GM23338 (cell line): ENCODE data around the gene CMC2. TPM values are rescaled to one million over a fixed set of nuclear protein-coding genes. Genes with fewer than 3 reads are reported as not detected.

Source experiments
- ATAC-seq: fragments of 200-7000 bp; cut with Tn5 transposase; 3 replicates; pipeline ENCODE4 v1.9.1; 2020
- DNase-seq: peaks from one replicate; pipeline ENCODE4 v3.0.0-alpha.2; 2015; ENCODE audit warnings: low spot score
- H2AFZ ChIP-seq: fragments of 200-600 bp; sonication (generic); 2 replicates; pipeline ENCODE4 v1.8.0; 2016; ENCODE audit warnings: antibody characterized with exemption, mild to moderate bottlenecking, moderate library complexity
- H3F3A ChIP-seq: fragments of 200-600 bp; sonication (generic); replicated peaks from 2 replicates; pipeline ENCODE4 v1.8.0; 2017; ENCODE audit warnings: antibody characterized with exemption, mixed run types, low read depth
- H3K27ac ChIP-seq: fragments of 200-600 bp; sonication (generic); 2 replicates; pipeline ENCODE4 v1.6.1; 2016; ENCODE audit warnings: low read depth
- H3K27me3 ChIP-seq: fragments of 200-600 bp; sonication (generic); 2 replicates; pipeline ENCODE4 v1.8.0; 2016; ENCODE audit warnings: mild to moderate bottlenecking, mixed run types, moderate library complexity; ENCODE audit not compliant: insufficient read depth
- H3K36me3 ChIP-seq: fragments of 200-600 bp; sonication (generic); 2 replicates; pipeline ENCODE4 v1.8.0; 2016; ENCODE audit warnings: mild to moderate bottlenecking; ENCODE audit not compliant: insufficient read depth
- H3K4me1 ChIP-seq: fragments of 200-600 bp; sonication (generic); 2 replicates; pipeline ENCODE4 v1.8.0; 2016; ENCODE audit warnings: mild to moderate bottlenecking, moderate library complexity; ENCODE audit not compliant: insufficient read depth
- H3K4me2 ChIP-seq: fragments of 200-600 bp; sonication (generic); 2 replicates; pipeline ENCODE4 v1.7.1; 2017; ENCODE audit warnings: mixed run types
- H3K4me3 ChIP-seq: fragments of 200-600 bp; sonication (generic); 2 replicates; pipeline ENCODE4 v1.6.1; 2016; ENCODE audit warnings: mixed run types
- H3K79me2 ChIP-seq: fragments of 200-600 bp; sonication (generic); replicated peaks from 2 replicates; pipeline ENCODE4 v1.8.0; 2017; ENCODE audit warnings: mild to moderate bottlenecking; ENCODE audit not compliant: insufficient read depth
- H3K9me2 ChIP-seq: fragments of 200-600 bp; sonication (generic); 2 replicates; pipeline ENCODE4 v1.8.0; 2017; ENCODE audit not compliant: insufficient read depth
- H4K20me1 ChIP-seq: fragments of 200-600 bp; sonication (generic); replicated peaks from 2 replicates; pipeline ENCODE4 v1.8.0; 2017; ENCODE audit warnings: mild to moderate bottlenecking; ENCODE audit not compliant: insufficient read depth
- H3K27ac Mint-ChIP-seq: 2 replicates; pipeline ENCODE4 v1.8.0; 2020; ENCODE audit warnings: inconsistent platforms, mild to moderate bottlenecking, moderate library complexity, mixed read lengths
- H3K27me3 Mint-ChIP-seq: 3 replicates; pipeline ENCODE4 v1.8.0; 2022; ENCODE audit warnings: low read depth, mild to moderate bottlenecking, moderate library complexity, mixed read lengths, inconsistent platforms; ENCODE audit not compliant: insufficient read depth, poor library complexity
- H3K36me3 Mint-ChIP-seq: 3 replicates; pipeline ENCODE4 v1.8.0; 2021; ENCODE audit warnings: low read depth, mild to moderate bottlenecking, inconsistent platforms, moderate library complexity, mixed read lengths
- H3K4me1 Mint-ChIP-seq: 3 replicates; pipeline ENCODE4 v1.8.0; 2020; ENCODE audit warnings: mild to moderate bottlenecking, inconsistent platforms, mixed read lengths
- H3K4me3 Mint-ChIP-seq: 3 replicates; pipeline ENCODE4 v1.8.0; 2021; ENCODE audit warnings: moderate library complexity, mild to moderate bottlenecking, inconsistent platforms, mixed read lengths
- H3K9me3 Mint-ChIP-seq: 3 replicates; pipeline ENCODE4 v1.8.0; 2020; ENCODE audit warnings: moderate library complexity, mild to moderate bottlenecking, inconsistent platforms, mixed read lengths
- CREB1 ChIP-seq: fragments of 250-450 bp; sonication (Bioruptor Pico); IDR thresholded peaks from 2 replicates; pipeline ENCODE4 v1.5.0; 2020; ENCODE audit warnings: low read depth, mild to moderate bottlenecking, moderate library complexity
- CTCF ChIP-seq, 2 experiments: fragments of 200-600 bp in 1 of 2; sonication (generic) in 1 of 2; conservative IDR thresholded peaks; 2 replicates each; pipeline versions ENCODE4 v1.5.1 to v1.6.1; 2016 to 2017; ENCODE audit warnings: antibody characterized with exemption in 2 of 2, low read depth in 2 of 2, mild to moderate bottlenecking in 2 of 2, moderate library complexity in 1 of 2
- ETS1 ChIP-seq: IDR thresholded peaks from 2 replicates; pipeline ENCODE4 v1.6.1; 2016; ENCODE audit warnings: antibody characterized with exemption
- EZH2 ChIP-seq: fragments of 200-600 bp; sonication (generic); IDR thresholded peaks from one replicate; pipeline ENCODE4 v1.8.0; 2017; ENCODE audit warnings: antibody characterized with exemption, mild to moderate bottlenecking, low read depth; ENCODE audit not compliant: unreplicated experiment
- EZH2phosphoT487 ChIP-seq: fragments of 200-600 bp; sonication (generic); IDR thresholded peaks from one replicate; pipeline ENCODE4 v1.8.1; 2018; ENCODE audit warnings: antibody characterized with exemption; ENCODE audit not compliant: unreplicated experiment
- JUNB ChIP-seq: IDR thresholded peaks from one replicate; pipeline ENCODE4 v1.6.1; 2016; ENCODE audit warnings: antibody characterized with exemption; ENCODE audit not compliant: unreplicated experiment
- NANOG ChIP-seq: IDR thresholded peaks from 2 replicates; pipeline ENCODE4 v1.6.1; 2016; ENCODE audit warnings: antibody characterized with exemption, borderline replicate concordance
- POLR2AphosphoS5 ChIP-seq: IDR thresholded peaks from 2 replicates; pipeline ENCODE4 v1.6.1; 2016; ENCODE audit warnings: antibody characterized with exemption, low read depth
- REST ChIP-seq: IDR thresholded peaks from one replicate; pipeline ENCODE4 v1.6.1; 2018; ENCODE audit warnings: antibody characterized with exemption; ENCODE audit not compliant: unreplicated experiment
- STAT1 ChIP-seq: IDR thresholded peaks from one replicate; pipeline ENCODE4 v1.6.1; 2016; ENCODE audit warnings: antibody characterized with exemption; ENCODE audit not compliant: unreplicated experiment
- ZNF114 ChIP-seq: fragments of 250-450 bp; sonication (Bioruptor Pico); IDR thresholded peaks from 2 replicates; pipeline ENCODE4 v1.5.0; 2020; ENCODE audit warnings: mild to moderate bottlenecking, moderate library complexity
- ZNF331 ChIP-seq: fragments of 250-450 bp; sonication (Bioruptor Pico); IDR thresholded peaks from 2 replicates; pipeline ENCODE4 v1.5.0; 2020; ENCODE audit warnings: low read depth, mild to moderate bottlenecking, moderate library complexity
- polyA plus RNA-seq: library from polyadenylated mRNA; unstranded; fragments of >200 nt; fragmentation: Nextera tagmentation; extraction: Ambion mirVana; gene quantifications from 2 replicates; pipeline ENCODE4 v1.2.1, GENCODE V29; 2016
- total RNA-seq: library from RNA; depleted of rRNA; stranded (reverse); fragments of >200 nt; shearing (Covaris generic); gene quantifications from 2 replicates; pipeline ENCODE4 v1.2.3, GENCODE V29; 2014

The CMC2 gene
- total and polyA plus RNA-seq, 2 experiments from 2014 or later, result 35.7 to 211 TPM

DNA sequence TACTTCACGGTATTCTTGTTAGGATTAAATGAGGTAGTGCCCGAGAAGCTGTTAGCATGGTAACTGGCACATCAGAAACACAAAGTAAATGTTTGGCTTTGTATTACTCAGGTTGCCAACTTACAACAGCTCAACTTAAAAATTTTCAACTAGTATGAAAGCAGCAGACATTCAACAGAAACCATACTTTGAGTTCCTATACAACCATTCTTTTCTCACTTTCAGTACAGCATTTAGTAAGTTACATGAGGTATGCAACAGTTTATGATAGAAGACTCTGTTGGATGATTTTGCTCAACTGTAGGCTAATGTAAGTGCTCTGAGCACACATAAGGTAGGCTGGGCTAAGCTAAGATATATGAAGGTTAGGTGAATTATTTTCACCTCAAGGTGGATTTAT is 8.0 kb upstream of the CMC2 start (continued):
- TF ChIP-seq REST (no peak), ZNF114 (CRISPR knock-in tag) (no peak), ETS1 (no peak), ZNF331 (CRISPR knock-in tag) (no peak)

DNA sequence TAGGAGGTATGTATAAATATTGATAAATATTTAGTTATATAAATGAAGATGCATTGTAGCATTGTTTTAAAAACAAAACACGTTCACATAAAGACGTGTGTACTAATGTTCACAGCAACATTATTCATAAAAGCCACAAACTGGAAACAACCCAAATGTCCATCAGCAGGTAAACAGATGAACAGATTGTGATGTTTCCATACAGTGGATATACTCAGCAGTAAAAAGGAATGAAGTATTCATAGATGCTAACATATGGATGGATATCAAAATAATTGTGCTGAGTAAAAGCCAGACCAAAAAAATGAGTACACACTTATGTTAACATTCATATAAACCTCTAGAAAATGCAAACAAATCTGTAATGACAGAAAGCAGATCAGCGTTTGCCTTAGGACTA is 6.3 kb upstream of the CMC2 start:
- Histone ChIP-seq H3F3A (no peaks in the 10 kb centered on the region), H2AFZ (no peak overlapping the region), H3K36me3 (peaks cover 47% of the 10 kb centered on the region), H3K27me3 (no peaks in the 10 kb centered on the region), H4K20me1 (peaks cover 15% of the 10 kb centered on the region), H3K4me2 (no peak overlapping the region), H3K27ac (no peak overlapping the region), H3K9me2 (no peaks in the 10 kb centered on the region), H3K79me2 (peaks cover 37% of the 10 kb centered on the region), H3K4me3 (no peak overlapping the region), H3K4me1 (no peaks in the 10 kb centered on the region; the same call in 1 of the 2 replicates)
- ATAC-seq (no peak), DNase-seq (no peak)
- H3K27ac Mint-ChIP-seq, result no peak overlapping the region
- peaks cover 66% of the 10 kb centered on the region for H3K36me3 Mint-ChIP-seq
- H3K27me3 Mint-ChIP-seq, result no peaks in the 10 kb centered on the region
- H3K4me1 Mint-ChIP-seq, result peaks cover 6% of the 10 kb centered on the region; the same call in 1 of the 3 replicates
- H3K9me3 Mint-ChIP-seq, result no peaks in the 10 kb centered on the region
- H3K4me3 Mint-ChIP-seq, result no peak overlapping the region
- TF ChIP-seq POLR2AphosphoS5, result no peak
- TF ChIP-seq ETS1, result no peak
- TF ChIP-seq ZNF331 (CRISPR knock-in tag), result no peak
- TF ChIP-seq CREB1 (CRISPR knock-in tag), result no peak
- TF ChIP-seq ZNF114 (CRISPR knock-in tag), result no peak
- TF ChIP-seq CTCF (conservative IDR thresholded peaks at IDR 0.05; ENCODE audit: low read depth in 2 of 2), result no peak
- no peak for TF ChIP-seq NANOG
- TF ChIP-seq STAT1, result no peak
- no peak for TF ChIP-seq REST
- TF ChIP-seq EZH2, result no peak
- TF ChIP-seq JUNB, result no peak
- no peak for TF ChIP-seq EZH2phosphoT487
